NCI-H2196 treated with DMSO at 0.1 percent for 48 hours (cell line): ENCODE measurements around the gene CCDC61.

Experiments
- DNase-seq: peaks from one replicate; lab custom pipeline; 2025; ENCODE audit not compliant: unreplicated experiment; lab: John Stamatoyannopoulos, UW

Gene CCDC61

DNA sequence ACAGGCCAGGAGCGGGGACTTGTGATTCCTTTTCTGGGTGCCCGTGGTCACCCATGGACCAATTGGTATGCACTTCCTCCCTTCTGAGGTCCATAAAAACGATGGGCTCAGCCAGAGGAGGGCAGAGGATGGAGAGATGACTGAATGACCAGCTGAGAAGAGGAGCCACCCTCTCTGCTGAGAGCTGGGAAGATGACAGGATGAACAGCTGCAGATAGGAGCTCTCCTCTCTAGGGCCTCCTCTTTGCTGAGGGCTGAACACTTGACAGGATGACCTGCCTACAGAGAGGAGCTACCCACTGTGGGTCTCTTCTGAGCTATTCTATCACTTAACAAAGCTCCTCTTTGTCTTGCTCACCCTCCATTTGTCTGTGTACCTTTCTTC is 41.5 kb downstream of the CCDC61 start:
- DNase-seq: no peak

DNA sequence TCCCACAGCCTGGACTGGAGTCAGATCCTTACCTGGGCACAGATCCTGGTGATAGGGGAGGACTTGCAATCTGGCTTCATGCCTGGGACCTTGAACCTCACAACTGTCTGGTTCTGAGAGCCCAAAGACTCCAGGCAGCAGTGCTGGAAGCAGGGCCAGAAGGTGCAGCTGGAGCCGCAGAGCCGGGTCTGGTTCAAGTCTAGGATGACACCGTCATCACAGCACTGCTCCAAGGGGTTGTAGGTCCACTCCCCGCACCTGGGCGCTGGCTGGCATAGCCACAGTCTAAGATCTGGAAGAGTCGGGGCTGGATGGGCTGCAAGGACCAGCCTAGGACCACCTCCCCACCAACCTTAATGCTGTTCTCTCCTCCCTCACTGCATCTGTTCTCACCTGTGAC is 44.9 kb downstream of the CCDC61 start:
- DNase-seq: no peak

DNA sequence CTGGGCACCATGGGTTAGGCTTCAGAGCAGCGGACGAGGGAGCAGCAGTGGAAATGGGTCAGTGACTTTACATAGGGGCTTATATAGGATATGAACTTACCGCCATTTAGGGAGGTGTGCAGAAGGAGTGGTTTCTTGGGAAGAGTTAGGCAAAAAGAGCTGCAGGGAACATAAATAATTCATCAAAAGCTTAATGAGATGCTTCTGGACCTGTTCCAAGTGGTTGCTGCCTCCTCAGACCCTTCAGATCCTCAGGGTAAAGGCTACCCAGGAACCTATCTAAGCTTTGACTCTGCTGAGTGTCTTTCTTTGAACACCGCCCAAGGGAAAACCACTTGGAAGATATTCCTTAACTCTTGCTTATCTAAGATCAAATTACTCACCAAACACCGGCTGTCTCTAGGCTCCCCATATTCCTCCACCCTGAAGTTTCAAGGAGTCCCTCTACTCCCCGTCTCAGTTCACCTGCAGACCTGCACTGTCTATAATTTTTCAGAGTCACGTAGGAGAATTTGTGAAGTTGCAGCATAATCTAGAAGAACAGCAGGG is 45.8 kb downstream of the CCDC61 start, which contains the start of gene IGFL4:
TSS of gene IGFL4 (minus strand) at position 51 of the 549 bp plus-strand sequence. CDS start at position 11, 40 bp downstream.
- DNase-seq: peak; percentile 46

DNA sequence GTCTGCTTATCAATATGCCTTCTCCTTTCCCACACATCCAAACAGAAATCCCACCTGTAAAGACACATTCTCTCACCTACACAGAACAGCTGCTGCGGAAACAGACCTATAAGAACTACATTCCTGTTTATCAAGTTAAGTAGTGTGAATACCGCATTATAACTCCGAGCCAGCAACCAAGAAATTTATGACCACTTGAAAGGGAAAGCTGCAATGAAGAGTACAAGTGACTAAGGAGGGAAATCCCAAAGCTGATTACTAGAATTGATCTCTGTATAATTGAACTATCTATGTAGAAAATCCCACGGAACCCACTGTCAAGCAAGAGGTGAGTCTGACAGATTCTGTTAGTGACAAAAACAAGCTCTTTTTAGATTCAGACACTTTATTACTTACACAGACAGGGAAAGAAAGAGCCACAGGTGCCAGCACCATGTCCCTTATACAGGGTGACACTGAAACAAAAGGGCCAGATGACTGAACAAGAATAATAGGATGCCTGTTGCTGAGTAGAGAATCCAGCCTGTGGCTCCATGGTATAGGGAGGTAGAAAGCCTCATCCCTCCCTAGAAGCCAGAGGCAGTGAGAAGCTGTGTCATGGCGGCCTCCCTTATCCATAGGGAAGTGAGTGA is 47.1 kb downstream of the CCDC61 start:
- no peak for DNase-seq

DNA sequence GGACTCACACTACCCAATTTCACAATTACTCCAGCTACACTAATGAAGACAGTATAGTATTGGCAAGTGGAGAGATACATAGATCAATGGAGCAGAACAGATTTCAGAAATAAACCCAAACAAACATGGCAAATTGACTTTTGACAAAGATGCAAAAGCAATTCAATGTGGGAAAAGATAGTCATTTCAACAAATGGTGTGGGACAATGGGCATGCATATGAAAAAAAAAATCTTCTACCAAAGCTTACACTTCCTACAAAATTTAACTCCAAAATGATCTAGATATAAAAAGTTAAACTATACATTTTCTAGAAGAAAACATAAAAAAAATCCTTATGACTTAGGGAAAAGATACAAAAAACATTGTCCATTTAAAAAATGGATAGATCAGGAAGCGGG is 48.3 kb downstream of the CCDC61 start:
- DNase-seq: no peak

DNA sequence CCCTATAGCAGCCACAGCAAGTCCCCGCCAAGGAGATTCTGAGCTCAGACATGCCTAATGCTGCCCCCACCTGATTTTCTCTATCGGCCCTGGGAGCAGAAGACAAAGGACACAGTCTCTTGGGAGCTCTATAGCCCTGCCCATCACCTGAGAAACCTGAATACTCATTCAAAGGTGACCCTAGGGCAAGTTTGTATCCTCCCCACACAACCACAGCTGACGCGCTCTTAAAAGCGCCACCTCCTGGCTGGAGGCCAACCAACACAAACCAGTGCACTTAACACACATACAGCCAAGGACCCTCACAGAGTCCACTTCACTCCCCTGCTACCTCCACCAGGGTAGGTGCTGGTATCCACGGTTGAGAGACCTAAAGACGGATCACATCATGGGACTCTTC is 54.3 kb downstream of the CCDC61 start:
- DNase-seq: no peak

DNA sequence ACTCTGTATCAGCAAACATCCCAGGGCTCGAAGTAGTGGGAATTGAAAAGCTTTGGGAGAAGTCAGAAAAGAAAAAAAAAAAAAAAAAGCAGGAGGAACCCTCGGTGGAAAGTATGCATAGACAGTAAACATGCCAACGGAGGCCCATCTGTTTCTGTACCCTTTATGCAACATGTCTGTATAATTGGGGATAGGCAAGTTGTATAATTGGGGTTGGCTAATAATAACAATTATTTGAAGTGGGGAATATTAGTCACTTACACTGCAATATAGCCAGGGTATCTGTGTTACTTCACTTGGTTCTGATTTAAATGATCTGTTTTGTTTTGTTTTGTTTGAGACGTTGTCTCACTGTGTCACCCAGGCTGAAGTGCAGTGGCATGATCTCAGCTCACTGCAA is 57.6 kb downstream of the CCDC61 start:
- DNase-seq: no peak

DNA sequence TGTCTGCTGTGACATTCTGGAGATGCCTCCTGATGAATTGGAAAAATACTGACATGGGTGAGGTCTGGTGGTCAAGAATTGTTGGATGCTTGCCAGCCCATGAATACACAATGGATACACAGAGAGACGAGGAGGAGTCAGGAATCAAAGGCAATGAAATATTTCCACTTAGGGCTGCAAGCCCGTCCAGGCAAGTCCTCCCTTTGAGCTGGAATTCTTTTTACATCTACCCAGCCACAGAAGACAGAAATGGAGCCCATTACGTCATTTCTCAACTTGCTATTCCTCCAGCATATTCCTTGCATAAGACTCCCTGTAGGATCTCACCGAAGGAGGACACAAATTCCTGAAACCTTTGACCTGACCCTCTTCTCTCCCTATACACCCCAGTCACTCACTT is 61.3 kb downstream of the CCDC61 start:
- no peak for DNase-seq

DNA sequence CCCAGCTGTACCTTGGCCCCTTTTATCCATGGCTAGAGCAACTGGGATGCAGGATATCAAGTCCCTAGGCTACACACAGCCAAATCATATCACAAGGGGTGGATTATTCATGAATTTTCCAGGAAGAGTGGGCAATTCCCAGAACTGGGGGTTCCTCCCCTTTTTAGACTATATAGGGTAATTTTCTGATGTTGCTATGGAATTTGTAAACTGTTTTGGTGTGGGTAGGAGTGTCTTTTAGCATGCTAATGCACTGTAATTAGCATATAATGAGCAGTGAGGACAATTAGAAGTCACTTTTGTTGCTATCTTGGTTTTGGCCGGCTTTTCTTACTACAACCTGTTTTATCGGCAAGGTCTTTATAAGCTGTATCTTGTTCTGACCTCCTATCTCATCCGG is 63.5 kb downstream of the CCDC61 start:
- DNase-seq: no peak

DNA sequence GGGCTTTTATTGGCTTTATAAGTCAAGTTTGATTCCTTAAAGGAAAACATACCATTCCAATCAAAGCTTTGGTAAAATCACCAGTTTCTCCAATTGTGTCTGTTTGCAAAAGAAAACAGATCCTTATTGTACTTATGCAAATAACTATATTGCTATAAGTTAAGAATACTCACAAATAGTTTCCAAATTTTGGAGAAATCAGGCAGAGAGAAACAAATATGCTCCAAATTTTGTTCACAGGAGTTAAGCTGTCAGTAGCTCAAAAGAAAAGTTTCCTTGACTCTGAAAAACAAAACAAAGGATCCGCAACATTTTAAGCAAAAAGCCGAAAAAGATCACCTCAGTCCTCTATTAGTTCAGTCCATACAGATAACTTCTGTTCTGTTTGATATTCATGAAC is 64.7 kb downstream of the CCDC61 start:
- no peak for DNase-seq

DNA sequence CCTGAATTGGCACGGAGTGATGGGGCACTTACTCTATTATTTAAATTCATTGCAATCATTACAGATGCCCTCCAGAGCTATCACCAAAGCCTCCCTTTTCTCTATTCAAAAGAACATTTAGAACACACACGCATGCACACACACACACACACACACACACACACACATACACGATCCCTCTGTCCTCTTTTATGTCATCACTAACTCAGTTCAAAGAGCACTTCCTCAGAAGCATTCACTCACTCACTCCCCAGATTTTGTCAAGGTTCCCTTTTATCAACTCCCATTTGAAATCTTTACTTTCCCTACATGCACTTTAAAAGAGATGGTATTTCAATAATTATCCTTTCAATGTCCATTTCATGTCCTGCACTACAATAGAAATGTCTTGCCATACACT is 67.9 kb downstream of the CCDC61 start:
- no peak for DNase-seq

DNA sequence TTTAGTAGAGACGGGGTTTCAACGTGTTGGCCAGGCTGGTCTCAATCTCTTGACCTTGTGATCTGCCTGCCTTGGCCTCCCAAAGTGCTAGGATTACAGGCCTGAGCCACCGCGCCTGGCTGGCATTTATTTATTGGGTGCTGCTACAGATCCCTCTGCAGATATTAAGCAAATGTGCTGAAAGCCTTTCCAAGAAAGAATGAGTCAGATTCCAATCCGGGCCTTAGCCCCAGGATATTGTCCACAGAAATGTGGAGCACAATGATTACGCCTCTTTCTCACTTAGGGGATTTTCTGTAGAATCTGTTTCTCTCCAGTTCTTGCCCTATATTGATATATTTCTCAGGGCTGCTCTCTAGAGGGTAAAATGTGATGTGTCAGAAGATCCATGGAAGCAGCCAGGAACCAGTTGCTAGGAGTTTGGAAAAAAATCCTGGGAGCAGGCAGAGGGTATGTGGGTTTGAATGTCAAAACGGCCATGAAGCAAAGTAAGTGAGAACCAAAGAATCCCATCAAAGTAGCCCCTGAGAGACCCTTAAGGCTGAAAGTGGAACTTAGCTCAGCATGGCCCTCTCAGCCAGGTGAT is 70.3 kb downstream of the CCDC61 start:
- no peak for DNase-seq

DNA sequence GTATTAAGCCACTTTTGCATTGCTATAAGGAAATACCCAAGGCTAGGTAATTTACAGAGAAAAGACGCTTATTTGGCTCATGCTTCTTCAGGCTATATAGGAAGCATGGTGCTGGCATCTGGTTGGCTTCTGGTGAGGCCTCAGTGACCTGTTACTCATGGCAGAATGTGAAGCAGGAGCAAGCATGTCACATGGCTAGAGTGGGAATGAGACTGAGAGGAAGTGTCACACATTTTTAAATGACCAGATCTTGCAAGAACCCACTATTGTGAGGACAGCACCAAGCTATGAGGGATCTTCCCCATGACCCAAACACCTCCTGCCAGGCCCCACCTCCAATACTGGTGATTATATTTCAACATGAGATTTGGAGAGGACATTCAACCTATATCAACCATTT is 71.2 kb downstream of the CCDC61 start:
- DNase-seq: no peak

DNA sequence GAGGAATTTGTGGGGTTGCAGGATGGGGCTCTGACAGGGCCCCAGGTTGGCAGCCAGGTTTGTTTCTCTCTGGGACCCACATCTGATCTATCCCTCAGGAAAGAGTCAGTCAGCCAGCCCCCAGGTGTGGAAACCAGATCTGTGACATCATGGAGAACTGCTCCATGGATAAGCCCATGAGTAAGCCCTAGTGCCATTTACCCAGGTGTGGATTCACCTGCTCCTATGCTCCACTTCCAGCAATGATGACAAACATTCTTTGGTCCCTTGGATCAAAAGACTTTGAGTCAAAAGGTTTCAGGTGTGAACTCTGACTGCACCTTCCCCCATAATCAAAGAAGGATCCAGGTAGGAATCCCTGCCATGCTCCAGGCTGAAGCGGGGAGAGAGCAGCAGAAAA is 72.4 kb downstream of the CCDC61 start:
- no peak for DNase-seq
